GM23338 (cell line): Measurements from ENCODE around the gene ETV3. TPM values are rescaled to one million over a fixed set of nuclear protein-coding genes. Genes with fewer than 3 reads are reported as not detected.

Experiments
- ATAC-seq: fragments of 200-7000 bp; cut with Tn5 transposase; 3 replicates; pipeline ENCODE4 v1.9.1; 2020
- DNase-seq: peaks from one replicate; pipeline ENCODE4 v3.0.0-alpha.2; 2015; ENCODE audit warnings: low spot score
- H2AFZ ChIP-seq: fragments of 200-600 bp; sonication (generic); 2 replicates; pipeline ENCODE4 v1.8.0; 2016; ENCODE audit warnings: antibody characterized with exemption, mild to moderate bottlenecking, moderate library complexity
- H3F3A ChIP-seq: fragments of 200-600 bp; sonication (generic); replicated peaks from 2 replicates; pipeline ENCODE4 v1.8.0; 2017; ENCODE audit warnings: antibody characterized with exemption, mixed run types, low read depth
- H3K27ac ChIP-seq: fragments of 200-600 bp; sonication (generic); 2 replicates; pipeline ENCODE4 v1.6.1; 2016; ENCODE audit warnings: low read depth
- H3K27me3 ChIP-seq: fragments of 200-600 bp; sonication (generic); 2 replicates; pipeline ENCODE4 v1.8.0; 2016; ENCODE audit warnings: mild to moderate bottlenecking, mixed run types, moderate library complexity; ENCODE audit not compliant: insufficient read depth
- H3K36me3 ChIP-seq: fragments of 200-600 bp; sonication (generic); 2 replicates; pipeline ENCODE4 v1.8.0; 2016; ENCODE audit warnings: mild to moderate bottlenecking; ENCODE audit not compliant: insufficient read depth
- H3K4me1 ChIP-seq: fragments of 200-600 bp; sonication (generic); 2 replicates; pipeline ENCODE4 v1.8.0; 2016; ENCODE audit warnings: mild to moderate bottlenecking, moderate library complexity; ENCODE audit not compliant: insufficient read depth
- H3K4me2 ChIP-seq: fragments of 200-600 bp; sonication (generic); 2 replicates; pipeline ENCODE4 v1.7.1; 2017; ENCODE audit warnings: mixed run types
- H3K4me3 ChIP-seq: fragments of 200-600 bp; sonication (generic); 2 replicates; pipeline ENCODE4 v1.6.1; 2016; ENCODE audit warnings: mixed run types
- H3K79me2 ChIP-seq: fragments of 200-600 bp; sonication (generic); replicated peaks from 2 replicates; pipeline ENCODE4 v1.8.0; 2017; ENCODE audit warnings: mild to moderate bottlenecking; ENCODE audit not compliant: insufficient read depth
- H3K9me2 ChIP-seq: fragments of 200-600 bp; sonication (generic); 2 replicates; pipeline ENCODE4 v1.8.0; 2017; ENCODE audit not compliant: insufficient read depth
- H4K20me1 ChIP-seq: fragments of 200-600 bp; sonication (generic); replicated peaks from 2 replicates; pipeline ENCODE4 v1.8.0; 2017; ENCODE audit warnings: mild to moderate bottlenecking; ENCODE audit not compliant: insufficient read depth
- H3K27ac Mint-ChIP-seq: 2 replicates; pipeline ENCODE4 v1.8.0; 2020; ENCODE audit warnings: inconsistent platforms, mild to moderate bottlenecking, moderate library complexity, mixed read lengths
- H3K27me3 Mint-ChIP-seq: 3 replicates; pipeline ENCODE4 v1.8.0; 2022; ENCODE audit warnings: low read depth, mild to moderate bottlenecking, moderate library complexity, mixed read lengths, inconsistent platforms; ENCODE audit not compliant: insufficient read depth, poor library complexity
- H3K36me3 Mint-ChIP-seq: 3 replicates; pipeline ENCODE4 v1.8.0; 2021; ENCODE audit warnings: low read depth, mild to moderate bottlenecking, inconsistent platforms, moderate library complexity, mixed read lengths
- H3K4me1 Mint-ChIP-seq: 3 replicates; pipeline ENCODE4 v1.8.0; 2020; ENCODE audit warnings: mild to moderate bottlenecking, inconsistent platforms, mixed read lengths
- H3K4me3 Mint-ChIP-seq: 3 replicates; pipeline ENCODE4 v1.8.0; 2021; ENCODE audit warnings: moderate library complexity, mild to moderate bottlenecking, inconsistent platforms, mixed read lengths
- H3K9me3 Mint-ChIP-seq: 3 replicates; pipeline ENCODE4 v1.8.0; 2020; ENCODE audit warnings: moderate library complexity, mild to moderate bottlenecking, inconsistent platforms, mixed read lengths
- CREB1 ChIP-seq: fragments of 250-450 bp; sonication (Bioruptor Pico); IDR thresholded peaks from 2 replicates; pipeline ENCODE4 v1.5.0; 2020; ENCODE audit warnings: low read depth, mild to moderate bottlenecking, moderate library complexity
- EZH2 ChIP-seq: fragments of 200-600 bp; sonication (generic); IDR thresholded peaks from one replicate; pipeline ENCODE4 v1.8.0; 2017; ENCODE audit warnings: antibody characterized with exemption, mild to moderate bottlenecking, low read depth; ENCODE audit not compliant: unreplicated experiment
- EZH2phosphoT487 ChIP-seq: fragments of 200-600 bp; sonication (generic); IDR thresholded peaks from one replicate; pipeline ENCODE4 v1.8.1; 2018; ENCODE audit warnings: antibody characterized with exemption; ENCODE audit not compliant: unreplicated experiment
- JUNB ChIP-seq: IDR thresholded peaks from one replicate; pipeline ENCODE4 v1.6.1; 2016; ENCODE audit warnings: antibody characterized with exemption; ENCODE audit not compliant: unreplicated experiment
- ZNF331 ChIP-seq: fragments of 250-450 bp; sonication (Bioruptor Pico); IDR thresholded peaks from 2 replicates; pipeline ENCODE4 v1.5.0; 2020; ENCODE audit warnings: low read depth, mild to moderate bottlenecking, moderate library complexity
- polyA plus RNA-seq: library from polyadenylated mRNA; unstranded; fragments of >200 nt; fragmentation: Nextera tagmentation; extraction: Ambion mirVana; gene quantifications from 2 replicates; pipeline ENCODE4 v1.2.1, GENCODE V29; 2016
- total RNA-seq: library from RNA; depleted of rRNA; stranded (reverse); fragments of >200 nt; shearing (Covaris generic); gene quantifications from 2 replicates; pipeline ENCODE4 v1.2.3, GENCODE V29; 2014
- TF ChIP-seq, protein P1 (sequence below): fragments of 250-450 bp; sonication (Bioruptor Pico); IDR thresholded peaks from 2 replicates; pipeline ENCODE4 v1.5.0; 2020; ENCODE audit warnings: mild to moderate bottlenecking, moderate library complexity
- TF ChIP-seq, protein P2 (sequence below): IDR thresholded peaks from 2 replicates; pipeline ENCODE4 v1.6.1; 2016; ENCODE audit warnings: antibody characterized with exemption
- TF ChIP-seq, protein P3 (sequence below): IDR thresholded peaks from one replicate; pipeline ENCODE4 v1.6.1; 2018; ENCODE audit warnings: antibody characterized with exemption; ENCODE audit not compliant: unreplicated experiment

The ETV3 gene
- total and polyA plus RNA-seq, 2 experiments from 2014 or later, result 8.1 to 19.6 TPM

DNA sequence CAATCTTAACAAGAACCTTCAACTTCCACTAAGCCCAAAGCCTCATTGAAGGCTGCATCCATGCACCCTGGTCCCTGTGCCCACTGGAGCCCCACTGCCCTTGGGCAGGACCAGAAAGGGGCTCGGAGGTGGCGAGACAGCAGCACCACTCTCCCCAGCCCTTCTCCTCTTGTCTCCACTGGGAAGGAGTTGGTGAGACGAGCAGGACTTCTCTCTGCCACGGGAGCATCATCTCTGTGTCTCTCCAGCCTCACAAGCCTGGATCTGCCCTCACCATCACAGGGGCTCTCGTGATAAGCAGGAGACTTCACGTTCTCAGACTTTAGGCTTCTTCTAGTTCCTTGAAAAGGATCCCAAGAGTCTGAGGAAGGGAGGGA, 31.4 kb downstream of the ETV3 start (continued):
- TF ChIP-seq, protein P1, sequence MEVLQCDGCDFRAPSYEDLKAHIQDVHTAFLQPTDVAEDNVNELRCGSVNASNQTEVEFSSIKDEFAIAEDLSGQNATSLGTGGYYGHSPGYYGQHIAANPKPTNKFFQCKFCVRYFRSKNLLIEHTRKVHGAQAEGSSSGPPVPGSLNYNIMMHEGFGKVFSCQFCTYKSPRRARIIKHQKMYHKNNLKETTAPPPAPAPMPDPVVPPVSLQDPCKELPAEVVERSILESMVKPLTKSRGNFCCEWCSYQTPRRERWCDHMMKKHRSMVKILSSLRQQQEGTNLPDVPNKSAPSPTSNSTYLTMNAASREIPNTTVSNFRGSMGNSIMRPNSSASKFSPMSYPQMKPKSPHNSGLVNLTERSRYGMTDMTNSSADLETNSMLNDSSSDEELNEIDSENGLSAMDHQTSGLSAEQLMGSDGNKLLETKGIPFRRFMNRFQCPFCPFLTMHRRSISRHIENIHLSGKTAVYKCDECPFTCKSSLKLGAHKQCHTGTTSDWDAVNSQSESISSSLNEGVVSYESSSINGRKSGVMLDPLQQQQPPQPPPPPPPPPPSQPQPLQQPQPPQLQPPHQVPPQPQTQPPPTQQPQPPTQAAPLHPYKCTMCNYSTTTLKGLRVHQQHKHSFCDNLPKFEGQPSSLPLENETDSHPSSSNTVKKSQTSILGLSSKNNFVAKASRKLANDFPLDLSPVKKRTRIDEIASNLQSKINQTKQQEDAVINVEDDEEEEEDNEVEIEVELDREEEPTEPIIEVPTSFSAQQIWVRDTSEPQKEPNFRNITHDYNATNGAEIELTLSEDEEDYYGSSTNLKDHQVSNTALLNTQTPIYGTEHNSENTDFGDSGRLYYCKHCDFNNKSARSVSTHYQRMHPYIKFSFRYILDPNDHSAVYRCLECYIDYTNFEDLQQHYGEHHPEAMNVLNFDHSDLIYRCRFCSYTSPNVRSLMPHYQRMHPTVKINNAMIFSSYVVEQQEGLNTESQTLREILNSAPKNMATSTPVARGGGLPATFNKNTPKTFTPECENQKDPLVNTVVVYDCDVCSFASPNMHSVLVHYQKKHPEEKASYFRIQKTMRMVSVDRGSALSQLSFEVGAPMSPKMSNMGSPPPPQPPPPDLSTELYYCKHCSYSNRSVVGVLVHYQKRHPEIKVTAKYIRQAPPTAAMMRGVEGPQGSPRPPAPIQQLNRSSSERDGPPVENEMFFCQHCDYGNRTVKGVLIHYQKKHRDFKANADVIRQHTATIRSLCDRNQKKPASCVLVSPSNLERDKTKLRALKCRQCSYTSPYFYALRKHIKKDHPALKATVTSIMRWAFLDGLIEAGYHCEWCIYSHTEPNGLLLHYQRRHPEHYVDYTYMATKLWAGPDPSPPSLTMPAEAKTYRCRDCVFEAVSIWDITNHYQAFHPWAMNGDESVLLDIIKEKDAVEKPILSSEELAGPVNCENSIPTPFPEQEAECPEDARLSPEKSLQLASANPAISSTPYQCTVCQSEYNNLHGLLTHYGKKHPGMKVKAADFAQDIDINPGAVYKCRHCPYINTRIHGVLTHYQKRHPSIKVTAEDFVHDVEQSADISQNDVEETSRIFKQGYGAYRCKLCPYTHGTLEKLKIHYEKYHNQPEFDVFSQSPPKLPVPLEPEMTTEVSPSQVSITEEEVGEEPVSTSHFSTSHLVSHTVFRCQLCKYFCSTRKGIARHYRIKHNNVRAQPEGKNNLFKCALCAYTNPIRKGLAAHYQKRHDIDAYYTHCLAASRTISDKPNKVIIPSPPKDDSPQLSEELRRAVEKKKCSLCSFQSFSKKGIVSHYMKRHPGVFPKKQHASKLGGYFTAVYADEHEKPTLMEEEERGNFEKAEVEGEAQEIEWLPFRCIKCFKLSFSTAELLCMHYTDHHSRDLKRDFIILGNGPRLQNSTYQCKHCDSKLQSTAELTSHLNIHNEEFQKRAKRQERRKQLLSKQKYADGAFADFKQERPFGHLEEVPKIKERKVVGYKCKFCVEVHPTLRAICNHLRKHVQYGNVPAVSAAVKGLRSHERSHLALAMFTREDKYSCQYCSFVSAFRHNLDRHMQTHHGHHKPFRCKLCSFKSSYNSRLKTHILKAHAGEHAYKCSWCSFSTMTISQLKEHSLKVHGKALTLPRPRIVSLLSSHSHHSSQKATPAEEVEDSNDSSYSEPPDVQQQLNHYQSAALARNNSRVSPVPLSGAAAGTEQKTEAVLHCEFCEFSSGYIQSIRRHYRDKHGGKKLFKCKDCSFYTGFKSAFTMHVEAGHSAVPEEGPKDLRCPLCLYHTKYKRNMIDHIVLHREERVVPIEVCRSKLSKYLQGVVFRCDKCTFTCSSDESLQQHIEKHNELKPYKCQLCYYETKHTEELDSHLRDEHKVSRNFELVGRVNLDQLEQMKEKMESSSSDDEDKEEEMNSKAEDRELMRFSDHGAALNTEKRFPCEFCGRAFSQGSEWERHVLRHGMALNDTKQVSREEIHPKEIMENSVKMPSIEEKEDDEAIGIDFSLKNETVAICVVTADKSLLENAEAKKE, result no peak
- TF ChIP-seq, protein P2, sequence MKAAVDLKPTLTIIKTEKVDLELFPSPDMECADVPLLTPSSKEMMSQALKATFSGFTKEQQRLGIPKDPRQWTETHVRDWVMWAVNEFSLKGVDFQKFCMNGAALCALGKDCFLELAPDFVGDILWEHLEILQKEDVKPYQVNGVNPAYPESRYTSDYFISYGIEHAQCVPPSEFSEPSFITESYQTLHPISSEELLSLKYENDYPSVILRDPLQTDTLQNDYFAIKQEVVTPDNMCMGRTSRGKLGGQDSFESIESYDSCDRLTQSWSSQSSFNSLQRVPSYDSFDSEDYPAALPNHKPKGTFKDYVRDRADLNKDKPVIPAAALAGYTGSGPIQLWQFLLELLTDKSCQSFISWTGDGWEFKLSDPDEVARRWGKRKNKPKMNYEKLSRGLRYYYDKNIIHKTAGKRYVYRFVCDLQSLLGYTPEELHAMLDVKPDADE, result no peak

DNA sequence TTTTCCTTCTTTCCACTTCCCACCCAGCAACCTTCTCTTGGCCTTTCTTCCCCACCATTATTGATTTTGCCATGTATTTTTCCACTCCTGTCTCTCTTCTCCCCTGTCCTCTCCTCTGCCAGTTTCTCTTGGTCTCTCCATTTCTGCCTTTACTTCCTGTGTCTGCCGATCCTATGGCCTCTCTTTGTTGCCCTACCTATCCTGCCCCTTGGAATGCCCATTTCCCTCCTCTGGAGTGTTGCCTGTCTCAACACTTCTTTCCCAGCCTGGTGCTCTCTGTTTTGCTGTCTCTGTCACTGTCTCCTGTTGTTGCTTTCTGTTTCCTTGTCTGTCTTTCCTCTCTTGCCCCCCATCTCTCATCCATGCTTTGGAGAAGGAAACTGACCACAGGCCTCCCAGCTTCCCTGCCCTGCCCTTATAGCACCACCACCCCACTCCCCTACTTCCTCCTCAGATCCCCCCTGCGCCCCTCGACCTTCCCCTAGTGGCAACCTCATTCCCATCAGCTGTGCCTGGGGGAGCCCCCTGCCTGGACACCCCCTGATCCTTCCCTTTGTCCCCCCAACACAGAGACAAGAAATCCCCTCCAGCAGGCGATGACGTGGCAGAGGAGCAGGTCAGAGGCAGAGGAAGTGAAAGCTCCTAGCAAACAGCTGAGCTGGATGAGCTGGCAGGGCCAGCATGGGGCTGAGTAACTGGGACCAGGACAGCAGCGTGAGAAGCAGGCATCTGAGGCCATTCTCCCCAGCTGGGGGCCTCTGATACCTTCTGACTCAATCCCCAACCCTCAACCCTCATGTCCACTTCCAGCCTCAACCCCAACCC, 32.0 kb downstream of the ETV3 start:
- H3K9me2 ChIP-seq, result no peaks in the 10 kb centered on the region
- DNase-seq, result no peak
- Mint-ChIP-seq H3K27ac (no peak overlapping the region), H3K36me3 (no peaks in the 10 kb centered on the region; the same call in 2 of the 3 replicates), H3K4me3 (no peak overlapping the region), H3K9me3 (no peaks in the 10 kb centered on the region; the same call in 2 of the 3 replicates), H3K27me3 (peaks cover 10% of the 10 kb centered on the region), H3K4me1 (peaks cover 26% of the 10 kb centered on the region)
- H3K4me3 ChIP-seq, result no peak overlapping the region
- no peak overlapping the region for H3K4me2 ChIP-seq
- H3K4me1 ChIP-seq, result peaks cover 12% of the 10 kb centered on the region
- H3K79me2 ChIP-seq, result no peaks in the 10 kb centered on the region
- peaks cover 12% of the 10 kb centered on the region; the same call in 1 of the 2 replicates for H3K27me3 ChIP-seq
- no peak overlapping the region for H3K27ac ChIP-seq
- no peaks in the 10 kb centered on the region for H3K36me3 ChIP-seq
- H4K20me1 ChIP-seq, result no peaks in the 10 kb centered on the region
- ATAC-seq, result no peak
- H3F3A ChIP-seq, result no peaks in the 10 kb centered on the region
- H2AFZ ChIP-seq, result no peak overlapping the region; the same call in 1 of the 2 replicates
- TF ChIP-seq EZH2phosphoT487, result no peak
- no peak for TF ChIP-seq EZH2
- no peak for TF ChIP-seq ZNF331
- TF ChIP-seq, protein P3, sequence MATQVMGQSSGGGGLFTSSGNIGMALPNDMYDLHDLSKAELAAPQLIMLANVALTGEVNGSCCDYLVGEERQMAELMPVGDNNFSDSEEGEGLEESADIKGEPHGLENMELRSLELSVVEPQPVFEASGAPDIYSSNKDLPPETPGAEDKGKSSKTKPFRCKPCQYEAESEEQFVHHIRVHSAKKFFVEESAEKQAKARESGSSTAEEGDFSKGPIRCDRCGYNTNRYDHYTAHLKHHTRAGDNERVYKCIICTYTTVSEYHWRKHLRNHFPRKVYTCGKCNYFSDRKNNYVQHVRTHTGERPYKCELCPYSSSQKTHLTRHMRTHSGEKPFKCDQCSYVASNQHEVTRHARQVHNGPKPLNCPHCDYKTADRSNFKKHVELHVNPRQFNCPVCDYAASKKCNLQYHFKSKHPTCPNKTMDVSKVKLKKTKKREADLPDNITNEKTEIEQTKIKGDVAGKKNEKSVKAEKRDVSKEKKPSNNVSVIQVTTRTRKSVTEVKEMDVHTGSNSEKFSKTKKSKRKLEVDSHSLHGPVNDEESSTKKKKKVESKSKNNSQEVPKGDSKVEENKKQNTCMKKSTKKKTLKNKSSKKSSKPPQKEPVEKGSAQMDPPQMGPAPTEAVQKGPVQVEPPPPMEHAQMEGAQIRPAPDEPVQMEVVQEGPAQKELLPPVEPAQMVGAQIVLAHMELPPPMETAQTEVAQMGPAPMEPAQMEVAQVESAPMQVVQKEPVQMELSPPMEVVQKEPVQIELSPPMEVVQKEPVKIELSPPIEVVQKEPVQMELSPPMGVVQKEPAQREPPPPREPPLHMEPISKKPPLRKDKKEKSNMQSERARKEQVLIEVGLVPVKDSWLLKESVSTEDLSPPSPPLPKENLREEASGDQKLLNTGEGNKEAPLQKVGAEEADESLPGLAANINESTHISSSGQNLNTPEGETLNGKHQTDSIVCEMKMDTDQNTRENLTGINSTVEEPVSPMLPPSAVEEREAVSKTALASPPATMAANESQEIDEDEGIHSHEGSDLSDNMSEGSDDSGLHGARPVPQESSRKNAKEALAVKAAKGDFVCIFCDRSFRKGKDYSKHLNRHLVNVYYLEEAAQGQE, result no peak
- no peak for TF ChIP-seq CREB1
- TF ChIP-seq, protein P2, result no peak
- no peak for TF ChIP-seq JUNB
